GM21825 (cell line): Measurements from ENCODE around the gene KRTAP4-6.
"Not testable (repeated sequence)": the region's sequence is repeated elsewhere in the genome, so short reads cannot be mapped to it uniquely, and the experiment has no call there.

Source experiments
- ATAC-seq: cut with Tn5 transposase; IDR thresholded peaks from one replicate; pipeline ENCODE4 v1.9.1; 2021; ENCODE audit warnings: mild to moderate bottlenecking, moderate library complexity; ENCODE audit not compliant: unreplicated experiment

KRTAP4-6 gene

DNA sequence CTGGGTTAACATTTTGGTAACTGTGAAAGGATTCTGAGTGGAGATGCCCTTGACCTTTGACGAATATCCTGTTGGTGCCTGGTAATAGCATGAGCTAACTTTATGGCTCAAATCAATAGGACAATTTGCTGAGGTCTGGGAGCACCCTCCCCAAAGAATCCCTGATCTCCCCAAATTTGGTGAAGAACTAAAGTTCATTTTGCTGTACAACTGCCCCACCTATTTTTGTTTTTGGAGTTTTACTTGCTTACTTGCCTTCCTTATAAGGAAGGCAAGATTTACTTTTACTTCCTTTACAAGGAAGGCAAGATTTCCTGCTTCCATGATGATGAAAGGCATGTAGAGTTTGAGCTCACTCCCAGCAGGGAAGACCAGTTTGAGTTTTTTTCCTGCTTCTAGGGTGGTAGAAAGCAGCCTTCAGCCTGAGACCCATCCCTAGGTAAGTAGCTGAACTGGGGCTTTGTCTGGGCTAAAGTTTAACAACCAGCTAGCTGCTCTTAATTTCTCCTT, 32.3 kb downstream of the KRTAP4-6 start:
- ATAC-seq = no peak

DNA sequence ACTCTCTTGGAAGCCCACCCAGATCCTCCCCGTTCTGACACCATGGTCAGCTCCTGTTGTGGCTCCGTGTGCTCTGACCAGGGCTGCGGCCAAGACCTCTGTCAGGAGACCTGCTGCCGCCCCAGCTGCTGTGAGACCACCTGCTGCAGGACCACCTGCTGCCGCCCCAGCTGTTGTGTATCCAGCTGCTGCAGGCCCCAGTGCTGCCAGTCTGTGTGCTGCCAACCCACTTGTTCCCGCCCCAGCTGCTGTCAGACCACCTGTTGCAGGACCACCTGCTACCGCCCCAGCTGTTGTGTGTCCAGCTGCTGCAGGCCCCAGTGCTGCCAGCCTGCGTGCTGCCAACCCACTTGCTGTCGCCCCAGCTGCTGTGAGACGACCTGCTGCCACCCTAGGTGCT, 35.0 kb downstream of the KRTAP4-6 start, which contains the start of gene KRTAP4-9:
Gene KRTAP4-9 (plus strand): TSS at position 43 of the 400 bp plus-strand sequence. CDS start 0 bp downstream, at position 43.
- not testable (repeated sequence) for ATAC-seq

DNA sequence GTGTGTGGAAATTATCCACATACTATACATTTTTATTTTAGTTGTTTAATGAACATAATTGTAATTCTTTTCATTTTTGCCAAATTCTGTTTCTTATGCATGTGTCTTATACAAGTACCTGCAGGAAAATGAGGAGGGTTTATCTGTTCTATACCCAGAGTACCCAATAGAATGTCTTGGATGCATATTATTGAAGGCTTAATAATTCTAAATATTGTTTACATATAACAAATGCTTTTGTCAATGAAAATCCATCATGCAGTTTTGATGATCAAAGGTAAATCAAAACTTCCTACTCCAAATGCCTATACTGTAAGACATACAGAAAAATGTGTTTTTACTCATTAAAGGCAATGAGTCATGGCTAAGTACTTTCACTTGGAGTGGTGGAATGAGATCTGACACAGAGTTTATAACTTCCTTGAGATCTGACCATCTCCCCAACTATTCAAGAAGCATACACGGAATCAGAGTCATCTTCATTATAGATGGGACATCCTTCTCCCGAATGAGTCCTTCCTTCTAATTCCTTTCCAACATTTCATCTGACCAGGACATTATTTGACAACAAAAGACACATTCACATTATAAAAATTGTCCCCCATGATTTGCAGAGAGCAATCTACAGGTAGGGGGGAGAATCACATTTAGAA, 35.8 kb downstream of the KRTAP4-6 start:
- ATAC-seq = not testable (repeated sequence)

DNA sequence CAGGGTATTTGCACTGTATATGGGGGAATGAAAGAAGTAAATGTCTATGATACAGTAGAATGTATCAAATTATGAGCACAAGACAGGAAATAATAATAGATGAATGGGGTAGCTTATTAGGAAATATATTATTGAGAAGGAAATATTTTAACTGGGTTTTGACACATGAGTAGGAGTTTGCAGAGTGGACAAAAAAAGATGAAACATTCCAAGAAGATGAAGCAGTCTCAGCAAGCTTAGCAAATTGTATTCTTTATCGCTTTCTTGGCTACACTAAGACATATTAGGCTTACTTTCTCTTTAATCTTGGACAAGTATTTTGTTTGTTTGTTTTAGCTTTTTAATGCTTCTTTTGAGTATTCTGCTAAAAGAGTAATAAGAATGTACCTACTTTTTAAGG, 36.4 kb downstream of the KRTAP4-6 start:
- no peak for ATAC-seq

DNA sequence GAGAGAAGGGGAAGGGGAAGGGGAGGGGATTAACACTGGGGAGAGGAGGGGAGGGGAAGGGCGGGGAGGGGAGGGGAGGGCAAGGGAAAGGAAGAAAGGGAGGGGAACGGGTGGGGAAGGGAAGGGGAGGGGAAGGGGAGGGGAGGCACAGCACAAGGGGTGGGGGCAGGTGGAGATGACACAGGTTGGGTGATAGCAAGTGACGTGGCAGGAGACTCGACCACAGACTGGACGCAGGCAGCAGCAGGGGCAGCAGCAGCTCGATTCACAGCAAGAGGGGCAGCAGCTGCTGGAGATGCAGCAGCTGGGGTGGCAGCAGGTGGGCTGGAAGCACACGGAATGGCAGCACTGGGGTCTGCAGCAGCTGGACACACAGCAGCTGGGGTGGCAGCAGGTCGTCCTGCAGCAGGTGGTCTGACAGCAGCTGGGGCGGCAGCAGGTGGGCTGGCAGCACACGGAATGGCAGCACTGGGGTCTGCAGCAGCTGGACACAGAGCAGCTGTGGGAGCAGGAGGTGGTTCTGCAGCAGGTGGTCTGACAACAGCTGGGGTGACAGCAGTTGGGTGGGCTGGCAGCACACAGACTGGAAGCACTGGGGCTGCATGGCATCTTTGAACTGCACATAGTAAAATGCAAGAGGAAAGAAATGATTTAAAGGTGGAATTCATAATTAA, 38.6 kb downstream of the KRTAP4-6 start, which contains the start of gene KRTAP4-16:
Gene KRTAP4-16 (minus strand): TSS at position 624 of the 674 bp plus-strand sequence. CDS start 0 bp downstream, at position 624.
- no peak for ATAC-seq

DNA sequence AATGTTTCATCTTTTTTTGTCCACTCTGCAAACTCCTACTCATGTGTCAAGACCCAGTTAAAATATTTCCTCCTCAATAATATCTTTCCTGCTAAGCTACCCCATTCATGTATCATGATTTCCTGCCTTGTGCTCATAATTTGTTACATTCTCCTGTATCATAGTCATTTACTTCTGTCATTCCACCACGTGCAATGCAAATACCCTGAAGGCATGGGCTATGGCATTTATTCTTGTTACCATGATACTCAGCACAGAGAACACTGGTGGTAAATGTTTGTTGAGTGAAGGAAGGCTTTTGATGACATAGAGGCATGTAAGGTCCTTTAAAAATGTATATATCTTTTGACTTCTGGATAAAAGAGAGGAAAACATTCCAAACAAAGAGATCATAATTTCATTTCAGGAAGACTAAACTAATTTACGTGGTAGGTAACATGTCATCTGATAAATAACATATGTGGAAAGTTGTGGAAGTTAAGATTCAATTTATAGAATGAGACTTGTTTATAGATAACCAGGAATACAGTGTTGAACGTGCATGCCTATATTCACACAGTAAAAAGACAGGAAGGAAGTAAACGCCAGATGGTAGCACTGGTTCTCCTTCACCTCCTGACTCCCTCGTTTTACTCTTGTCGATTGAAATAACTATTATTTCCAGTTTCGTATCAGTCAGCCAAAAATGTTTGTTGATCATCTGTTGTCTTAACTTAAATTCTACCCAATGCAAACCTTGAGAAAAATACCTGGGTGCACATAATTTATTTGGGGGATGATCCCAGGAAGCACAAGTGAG, 40.5 kb downstream of the KRTAP4-6 start:
- ATAC-seq = not testable (repeated sequence)

DNA sequence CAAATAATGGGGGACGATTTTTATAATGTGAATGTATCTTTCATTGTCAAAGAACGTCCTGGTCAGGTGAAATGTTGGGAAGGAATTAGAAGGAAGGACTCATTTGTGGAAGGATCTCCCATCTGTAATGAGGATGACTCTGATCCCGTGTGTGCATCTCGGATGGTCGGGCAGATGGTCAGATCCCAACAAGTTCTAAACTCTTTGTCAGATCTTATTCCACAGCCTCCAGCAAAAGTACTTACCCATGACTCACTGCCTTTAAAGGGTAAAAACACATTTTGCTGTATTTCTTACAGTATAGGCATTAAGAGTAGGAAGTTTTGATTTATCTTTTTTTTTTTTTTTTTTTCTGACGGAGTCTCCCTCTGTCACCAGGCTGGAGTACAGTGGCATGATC, 41.9 kb downstream of the KRTAP4-6 start:
- no peak for ATAC-seq

DNA sequence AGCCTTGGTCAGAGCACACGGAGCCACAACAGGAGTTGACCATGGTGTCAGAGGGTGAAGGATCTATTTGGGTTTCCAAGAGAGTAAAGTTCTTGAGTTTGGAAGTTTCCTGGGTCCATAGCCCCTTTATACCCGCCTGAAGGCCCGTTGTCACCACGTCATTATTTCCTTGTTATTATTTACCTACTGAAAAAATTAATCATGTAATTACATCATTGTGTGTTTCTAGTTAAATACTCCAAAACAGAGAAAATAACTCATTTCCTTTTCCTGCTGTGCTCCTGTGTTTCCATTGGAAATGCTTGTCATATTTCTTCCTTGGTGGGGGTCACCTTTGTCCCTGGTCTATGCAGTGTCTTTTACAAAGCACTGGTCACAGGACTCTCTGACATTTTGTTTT, 42.3 kb downstream of the KRTAP4-6 start, which contains the start of gene KRTAP4-8:
Gene KRTAP4-8 (minus strand): TSS at position 101 of the 400 bp plus-strand sequence. CDS start 58 bp downstream, at position 43.
- ATAC-seq = no peak

DNA sequence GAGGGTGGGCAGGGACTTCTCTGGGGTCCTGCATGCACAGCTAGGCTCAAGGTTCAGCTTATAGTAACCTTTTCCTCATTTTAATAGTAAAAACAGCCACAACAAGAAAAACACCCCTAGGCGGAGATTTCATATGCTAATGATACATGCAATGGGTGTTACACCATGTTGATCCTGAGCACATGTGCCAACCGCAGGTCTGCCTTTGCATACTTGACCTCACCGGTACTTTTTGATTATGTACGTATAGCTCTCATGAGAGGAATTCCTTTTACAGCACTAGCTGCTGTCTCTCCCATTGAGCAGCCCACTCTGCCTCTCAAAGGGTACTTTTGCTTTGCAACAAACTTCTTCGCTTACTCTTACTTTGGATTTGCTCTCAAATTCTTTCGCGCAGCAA, 44.3 kb downstream of the KRTAP4-6 start:
- ATAC-seq = no peak
